IPS-NIHi7 (cell line): ENCODE data around the gene EDN2.

Source experiments
- DNase-seq: peaks from one replicate; pipeline ENCODE4 v3.0.0; 2012; ENCODE audit warnings: mixed read lengths; ENCODE audit errors: extremely low spot score

The EDN2 gene

GRCh38 chr1:41484402-41485241, at the start of gene EDN2:
Gene EDN2 (minus strand): TSS chr1:41484683. CDS start chr1:41484601, 82 bp downstream.
- DNase-seq, result peak; percentile 62

- DNase-seq, result no peak
These were observed 49.2 kb upstream of the EDN2 start for GRCh38 chr1:41533731-41534080.

GRCh38 chr1:41533016-41533730, 48.7 kb upstream of the EDN2 start:
- no peak for DNase-seq

GRCh38 chr1:41532206-41532975, 47.9 kb upstream of the EDN2 start:
- DNase-seq, result no peak

- DNase-seq, result no peak
These were observed 45.9 kb upstream of the EDN2 start for GRCh38 chr1:41530411-41530810.

GRCh38 chr1:41529621-41530395, 45.3 kb upstream of the EDN2 start:
- no peak for DNase-seq

- no peak for DNase-seq
These were observed 44.5 kb upstream of the EDN2 start for GRCh38 chr1:41528726-41529605.

GRCh38 chr1:41528106-41528505, 43.6 kb upstream of the EDN2 start:
- no peak for DNase-seq

- DNase-seq, result no peak
These were observed 42.6 kb upstream of the EDN2 start for GRCh38 chr1:41526956-41527561.

- DNase-seq, result no peak
These were observed 41.6 kb upstream of the EDN2 start for GRCh38 chr1:41525891-41526587.

- DNase-seq, result no peak
These were observed 40.5 kb upstream of the EDN2 start for GRCh38 chr1:41524676-41525675.

GRCh38 chr1:41523949-41524675, 39.6 kb upstream of the EDN2 start:
- DNase-seq, result no peak

- DNase-seq, result no peak
These were observed 38.6 kb upstream of the EDN2 start for GRCh38 chr1:41523071-41523470.

GRCh38 chr1:41521766-41522165, 37.3 kb upstream of the EDN2 start:
- peak; percentile 67 for DNase-seq

- no peak for DNase-seq
These were observed 36.7 kb upstream of the EDN2 start for GRCh38 chr1:41520951-41521752.

GRCh38 chr1:41519667-41520066, 35.2 kb upstream of the EDN2 start:
- DNase-seq, result no peak

- no peak for DNase-seq
These were observed 34.0 kb upstream of the EDN2 start for GRCh38 chr1:41518471-41518870.
